ENCODE results near the gene DEGS1. TPM values are rescaled to one million over a fixed set of nuclear protein-coding genes. Genes with fewer than 3 reads are reported as not detected.

The DEGS1 gene
- total RNA-seq, 1 donor from 2014 or later, result 143 TPM

- Mint-ChIP-seq H3K27me3 (ENCODE audit: low read depth) (no peaks in the 10 kb centered on the region), H3K36me3 (ENCODE audit: low read depth) (no peaks in the 10 kb centered on the region), H3K27ac (ENCODE audit: unreplicated experiment) (no peak overlapping the region), H3K4me3 (ENCODE audit: unreplicated experiment) (no peak overlapping the region), H3K9me3 (ENCODE audit: low read depth) (no peaks in the 10 kb centered on the region), H3K4me1 (ENCODE audit: low read depth) (peaks cover 9% of the 10 kb centered on the region)
- no peak for DNase-seq (ENCODE audit: low spot score)
- TF ChIP-seq CTCF (IDR thresholded peaks at IDR 0.05), result no peak
Measured at GRCh38 chr1:224213438-224214119, 30.5 kb downstream of the DEGS1 start.

- Mint-ChIP-seq H3K4me1 (ENCODE audit: low read depth) (peaks cover 7% of the 10 kb centered on the region), H3K36me3 (ENCODE audit: low read depth) (no peaks in the 10 kb centered on the region)
Measured at GRCh38 chr1:224216382-224216781, 33.3 kb downstream of the DEGS1 start.

GRCh38 chr1:224217655-224218623 is 34.9 kb downstream of the DEGS1 start:
- peaks cover 2% of the 10 kb centered on the region for H3K4me1 Mint-ChIP-seq (ENCODE audit: low read depth)
- no peak overlapping the region for H3K4me3 Mint-ChIP-seq (ENCODE audit: unreplicated experiment)
- no peaks in the 10 kb centered on the region for H3K27me3 Mint-ChIP-seq (ENCODE audit: low read depth)
- no peak for TF ChIP-seq CTCF (IDR thresholded peaks at IDR 0.05)
- H3K36me3 Mint-ChIP-seq (ENCODE audit: low read depth), result no peaks in the 10 kb centered on the region
- H3K9me3 Mint-ChIP-seq (ENCODE audit: low read depth), result no peaks in the 10 kb centered on the region
- no peak overlapping the region for H3K27ac Mint-ChIP-seq (ENCODE audit: unreplicated experiment)
- no peak for DNase-seq (ENCODE audit: low spot score)

More at GRCh38 chr1:224216382-224216781, 33.3 kb downstream of the DEGS1 start:
- H3K27ac Mint-ChIP-seq (ENCODE audit: unreplicated experiment), result no peak overlapping the region
- no peak overlapping the region for H3K4me3 Mint-ChIP-seq (ENCODE audit: unreplicated experiment)
- DNase-seq (ENCODE audit: low spot score), result no peak
- no peak for TF ChIP-seq CTCF (IDR thresholded peaks at IDR 0.05)
- H3K9me3 Mint-ChIP-seq (ENCODE audit: low read depth), result no peaks in the 10 kb centered on the region
- H3K27me3 Mint-ChIP-seq (ENCODE audit: low read depth), result no peaks in the 10 kb centered on the region

- no peak for DNase-seq (ENCODE audit: low spot score)
- peaks cover 11% of the 10 kb centered on the region for H3K4me1 Mint-ChIP-seq (ENCODE audit: low read depth)
- no peak overlapping the region for H3K27ac Mint-ChIP-seq (ENCODE audit: unreplicated experiment)
- no peaks in the 10 kb centered on the region for H3K36me3 Mint-ChIP-seq (ENCODE audit: low read depth)
- no peaks in the 10 kb centered on the region for H3K9me3 Mint-ChIP-seq (ENCODE audit: low read depth)
- TF ChIP-seq CTCF (IDR thresholded peaks at IDR 0.05), result no peak
- H3K27me3 Mint-ChIP-seq (ENCODE audit: low read depth), result no peaks in the 10 kb centered on the region
- no peak overlapping the region for H3K4me3 Mint-ChIP-seq (ENCODE audit: unreplicated experiment)
Measured at GRCh38 chr1:224219011-224219611, 36.1 kb downstream of the DEGS1 start.

- no peak for TF ChIP-seq CTCF (IDR thresholded peaks at IDR 0.05)
- H3K27ac Mint-ChIP-seq (ENCODE audit: unreplicated experiment), result no peak overlapping the region
- no peaks in the 10 kb centered on the region for H3K9me3 Mint-ChIP-seq (ENCODE audit: low read depth)
- DNase-seq (ENCODE audit: low spot score), result no peak
- no peaks in the 10 kb centered on the region for H3K36me3 Mint-ChIP-seq (ENCODE audit: low read depth)
- H3K4me3 Mint-ChIP-seq (ENCODE audit: unreplicated experiment), result no peak overlapping the region
- no peaks in the 10 kb centered on the region for H3K27me3 Mint-ChIP-seq (ENCODE audit: low read depth)
- H3K4me1 Mint-ChIP-seq (ENCODE audit: low read depth), result peaks cover 16% of the 10 kb centered on the region
Measured at GRCh38 chr1:224219612-224220059, 36.6 kb downstream of the DEGS1 start.
